NCI-H1417 (cell line): ENCODE data around the gene RB1.
"Not testable (repeated sequence)": the region's sequence is repeated elsewhere in the genome, so short reads cannot be mapped to it uniquely, and the experiment has no call there.

Experiments used
- DNase-seq, 3 experiments: peaks; one replicate each; lab custom pipeline; 2025; lab: John Stamatoyannopoulos, UW

The RB1 gene

DNA sequence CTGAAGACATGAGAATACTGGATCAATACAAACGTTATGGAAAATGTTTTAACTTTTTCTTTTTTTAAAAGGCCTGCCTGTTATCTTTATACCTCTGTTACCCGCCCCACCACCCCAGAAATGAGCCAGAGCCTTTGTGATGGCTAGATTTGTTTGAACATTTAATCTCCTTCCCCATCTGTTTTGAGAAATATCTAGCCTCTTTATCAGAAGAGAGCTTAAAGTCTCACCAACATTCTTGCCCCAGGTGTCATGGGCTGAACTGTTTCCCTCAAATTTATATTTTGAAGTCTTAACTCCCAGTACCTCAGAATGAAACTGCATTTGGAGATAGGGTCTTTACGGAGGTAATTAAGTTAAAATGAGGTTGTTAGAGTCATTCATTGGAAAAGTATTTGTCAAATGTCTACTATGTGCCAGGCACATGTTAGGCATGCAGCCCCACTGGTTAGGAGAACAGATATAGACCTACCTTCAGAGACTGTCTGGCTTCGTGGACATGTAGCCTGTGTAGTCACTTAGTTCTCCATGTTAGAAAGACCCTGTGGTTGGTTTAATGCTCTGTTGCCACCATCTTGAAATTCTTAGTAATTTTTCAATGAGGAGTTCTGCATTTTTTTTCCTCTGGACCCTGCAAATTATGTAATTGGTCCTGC lies 6.3 kb upstream of the RB1 start:
- DNase-seq = no peak

DNA sequence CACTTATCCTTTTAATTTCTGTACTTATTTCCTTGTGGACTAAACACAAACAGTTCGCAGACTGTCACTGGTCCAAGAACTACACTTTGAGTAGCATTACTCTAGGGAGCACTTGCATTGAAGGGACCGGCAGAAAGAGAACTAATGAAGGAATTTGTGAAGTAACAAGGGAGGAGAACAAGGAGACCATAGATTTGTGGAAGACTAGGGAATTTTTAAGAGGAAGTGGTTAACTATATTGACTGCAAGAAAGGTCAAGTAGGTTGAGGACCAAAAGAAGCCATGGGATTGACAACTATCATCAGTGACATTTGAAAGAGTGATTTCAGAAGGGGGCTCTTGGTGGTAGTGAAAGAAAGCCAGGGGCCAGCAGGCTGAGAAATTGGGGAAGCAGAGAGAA lies 4.0 kb upstream of the RB1 start:
- DNase-seq = no peak

DNA sequence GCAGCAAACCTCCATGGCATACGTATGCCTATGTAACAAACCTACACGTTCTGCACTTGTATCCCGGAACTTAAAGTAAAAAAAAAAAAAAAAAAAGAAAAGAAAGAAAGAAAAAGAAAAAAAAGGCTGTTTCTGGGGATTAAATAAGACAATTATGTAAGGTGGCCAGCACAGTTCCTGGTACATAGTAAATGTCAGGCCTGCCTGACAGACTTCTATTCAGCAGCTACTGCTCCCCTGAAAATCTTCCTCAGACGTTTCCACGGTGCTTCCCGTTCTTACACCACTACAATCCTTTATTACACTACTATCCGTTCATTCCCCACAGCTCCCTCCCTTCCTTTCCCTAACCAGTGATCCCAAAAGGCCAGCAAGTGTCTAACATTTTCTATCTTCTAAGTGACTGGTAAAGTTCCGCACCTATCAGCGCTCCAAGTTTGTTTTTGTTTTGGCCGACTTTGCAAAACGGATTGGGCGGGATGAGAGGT lies 636 bp upstream of the RB1 start:
- no peak for DNase-seq

DNA sequence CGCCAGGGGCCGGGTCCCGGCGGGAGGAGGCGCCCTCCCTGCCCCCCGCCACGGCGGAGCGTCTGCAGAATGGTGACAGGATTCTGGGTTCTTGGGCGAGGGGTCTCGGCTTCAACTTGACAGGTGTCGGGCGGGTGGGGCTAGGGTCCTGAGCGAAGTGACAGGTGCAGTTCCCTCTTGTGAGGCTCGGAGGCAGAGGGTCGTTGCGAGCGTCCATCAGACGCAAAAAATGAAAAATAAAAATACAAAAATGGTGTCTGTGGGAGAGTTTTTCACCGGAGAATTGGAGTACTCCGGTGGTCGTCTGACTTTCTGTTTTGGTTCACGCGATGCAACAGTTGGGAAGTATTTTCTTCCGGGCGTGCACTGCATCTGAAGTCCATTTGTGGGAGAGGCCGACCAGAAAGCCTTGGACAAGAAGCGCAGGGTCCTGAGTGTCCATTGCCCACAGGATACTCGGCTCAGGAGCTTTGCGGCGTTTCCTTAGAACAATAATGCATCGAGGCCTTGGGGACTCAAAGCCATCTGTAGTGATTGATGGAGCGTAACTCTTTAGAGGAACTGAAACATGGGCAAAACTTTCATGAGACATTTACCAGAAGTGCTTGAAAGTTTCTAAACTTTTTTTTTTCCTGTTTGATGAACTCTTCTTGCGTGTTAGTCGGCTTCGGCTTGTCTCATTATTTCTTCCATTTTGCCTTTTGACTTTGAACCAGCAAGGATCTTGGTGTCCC lies 759 bp downstream of the RB1 start:
- peak in 2 of 3 experiments; percentile 54 to 55 for DNase-seq

DNA sequence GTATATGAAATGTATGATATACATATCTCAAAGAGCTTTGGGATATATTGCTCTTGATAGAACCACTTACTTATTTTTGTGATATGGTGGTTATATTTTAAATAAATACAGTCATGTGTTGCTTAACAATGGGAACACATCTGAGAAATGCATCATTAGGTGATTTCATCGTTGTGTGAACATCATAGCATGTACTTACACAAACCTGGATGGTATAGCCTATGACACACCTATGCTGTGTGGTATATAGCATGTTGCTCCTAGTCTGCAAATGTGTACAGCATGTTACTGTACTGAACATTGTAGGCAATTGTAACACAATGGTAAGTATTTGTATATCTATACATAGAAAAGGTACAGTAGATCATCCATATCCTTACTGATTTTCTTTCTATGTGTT lies 7.7 kb downstream of the RB1 start:
- DNase-seq = no peak

DNA sequence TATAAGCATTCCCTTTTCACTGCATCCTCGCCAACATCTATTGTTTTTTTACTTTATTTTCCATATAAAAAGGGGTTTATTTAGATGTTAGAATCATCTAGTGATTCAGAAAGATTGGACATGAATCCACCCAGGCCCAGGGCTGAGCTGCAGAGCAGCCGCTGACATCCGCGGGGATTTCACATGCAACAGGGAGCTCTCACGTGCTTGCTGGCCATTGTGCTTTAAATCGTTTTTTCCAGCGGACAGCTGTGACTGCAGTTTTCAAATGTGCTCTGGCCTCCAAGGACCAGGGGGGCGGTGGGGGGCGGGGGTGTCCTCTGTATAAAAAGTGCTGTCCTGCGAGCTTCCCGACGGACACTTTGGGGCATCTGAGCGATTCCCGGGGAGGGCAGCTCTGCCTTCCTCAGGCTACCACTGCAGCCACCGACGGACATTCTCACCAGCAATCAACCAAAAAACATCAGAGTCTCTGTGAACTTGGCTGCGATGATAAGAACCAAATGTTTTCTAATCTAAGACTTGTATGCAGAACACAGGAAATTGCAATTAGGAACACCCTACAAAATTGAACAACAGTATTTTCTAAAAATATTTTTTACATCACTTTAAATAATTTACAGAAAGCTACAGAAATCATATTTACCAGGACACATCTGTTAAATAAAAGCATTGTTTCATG lies 12.6 kb downstream of the RB1 start:
- no peak for DNase-seq

DNA sequence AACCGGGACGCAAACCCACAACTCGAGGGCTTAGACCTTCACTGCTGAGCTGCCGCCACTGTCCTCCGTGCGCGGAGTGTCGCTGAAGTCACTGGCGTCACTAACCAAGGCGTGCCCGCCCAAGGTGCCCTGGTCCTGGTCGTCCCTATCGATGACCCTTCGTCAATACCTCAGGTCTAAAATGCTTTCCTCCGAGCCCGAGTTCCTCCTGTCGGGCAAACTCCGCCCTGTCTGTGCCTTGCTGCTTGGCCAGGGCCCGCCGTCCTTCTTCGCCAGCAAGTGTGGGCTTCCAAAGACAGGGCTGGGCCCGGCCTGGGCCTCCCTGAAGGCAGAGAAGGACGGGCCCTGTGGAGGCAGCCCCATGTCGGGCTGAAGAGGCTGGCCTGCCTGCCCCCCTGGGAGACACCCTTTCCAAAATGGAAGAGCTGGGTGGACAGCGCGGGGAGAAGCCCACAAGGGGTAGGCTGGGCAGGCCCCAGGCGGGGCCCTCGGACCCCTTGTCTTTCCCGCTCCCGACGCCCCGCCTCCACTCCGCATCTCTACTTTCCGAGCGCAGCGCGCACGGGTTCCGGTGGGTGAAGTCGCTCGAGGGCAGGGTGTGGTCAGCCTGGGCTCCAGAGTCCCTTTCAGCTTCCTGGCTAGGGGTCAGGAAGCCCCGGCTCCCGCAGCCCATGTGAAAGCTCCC lies 13.4 kb downstream of the RB1 start:
- DNase-seq = no peak

DNA sequence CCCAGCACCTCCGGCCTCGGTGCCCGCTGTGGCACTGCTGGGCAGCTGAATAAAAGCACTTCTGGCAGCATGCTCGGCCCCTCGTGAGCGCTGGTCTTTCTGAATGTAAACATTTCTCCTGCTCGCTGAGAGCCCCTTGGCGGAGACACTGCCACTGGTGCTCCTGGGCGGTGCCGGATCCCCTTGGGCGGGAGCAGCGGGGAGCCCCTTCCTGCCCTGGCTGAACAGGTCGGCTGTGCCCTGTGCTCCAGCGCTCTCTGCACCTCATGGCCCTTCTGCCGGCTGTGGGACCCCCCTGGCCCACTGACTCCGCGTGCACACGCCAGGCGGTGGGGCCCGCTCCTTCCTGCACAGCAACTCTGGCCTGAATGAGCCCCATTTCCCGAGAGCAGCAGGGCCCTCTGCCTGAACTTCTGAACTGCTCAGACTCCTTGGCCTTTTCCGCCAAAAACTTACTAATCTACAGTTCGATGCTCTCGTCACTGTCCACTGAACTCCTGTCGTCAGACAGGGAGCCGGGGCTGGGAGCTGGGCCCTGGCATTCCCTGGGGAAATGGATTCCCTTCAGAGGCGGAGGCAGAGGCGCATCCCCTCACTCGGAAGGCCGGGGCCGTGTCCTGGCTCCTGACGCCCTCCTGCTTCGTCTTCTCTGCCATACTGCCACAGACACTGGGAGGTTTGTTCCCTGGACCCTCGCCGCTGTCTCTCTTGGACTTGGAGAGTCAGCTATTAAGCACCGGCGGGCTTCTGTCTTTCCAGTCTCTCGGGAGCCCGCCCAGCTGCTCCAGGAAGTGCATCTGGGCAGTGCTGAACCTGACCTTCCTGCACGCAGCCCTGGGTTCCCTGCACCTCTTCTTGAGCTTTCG lies 14.2 kb downstream of the RB1 start:
- DNase-seq = no peak

DNA sequence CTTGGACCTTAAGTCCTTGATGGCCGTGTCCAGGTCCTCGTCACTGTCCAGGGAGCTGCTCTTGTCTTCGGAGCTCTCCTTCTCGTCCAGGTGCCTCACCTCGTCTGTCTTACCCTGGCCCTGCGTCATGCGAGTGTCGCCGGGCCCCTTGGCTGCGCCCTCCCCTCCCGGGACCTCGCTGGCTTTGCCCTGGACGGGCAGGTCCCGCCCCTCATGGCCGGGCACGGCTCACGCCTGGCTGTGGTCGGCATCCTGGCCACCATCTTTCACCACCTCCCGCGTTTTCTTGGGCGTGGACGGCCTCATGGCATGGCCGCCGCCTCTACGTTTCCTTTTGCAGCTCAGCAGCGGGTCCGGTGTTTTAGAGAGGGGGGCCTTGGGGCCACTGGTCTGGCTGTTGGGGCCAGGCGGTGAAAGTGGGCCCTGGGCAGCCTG lies 14.8 kb downstream of the RB1 start:
- no peak for DNase-seq

DNA sequence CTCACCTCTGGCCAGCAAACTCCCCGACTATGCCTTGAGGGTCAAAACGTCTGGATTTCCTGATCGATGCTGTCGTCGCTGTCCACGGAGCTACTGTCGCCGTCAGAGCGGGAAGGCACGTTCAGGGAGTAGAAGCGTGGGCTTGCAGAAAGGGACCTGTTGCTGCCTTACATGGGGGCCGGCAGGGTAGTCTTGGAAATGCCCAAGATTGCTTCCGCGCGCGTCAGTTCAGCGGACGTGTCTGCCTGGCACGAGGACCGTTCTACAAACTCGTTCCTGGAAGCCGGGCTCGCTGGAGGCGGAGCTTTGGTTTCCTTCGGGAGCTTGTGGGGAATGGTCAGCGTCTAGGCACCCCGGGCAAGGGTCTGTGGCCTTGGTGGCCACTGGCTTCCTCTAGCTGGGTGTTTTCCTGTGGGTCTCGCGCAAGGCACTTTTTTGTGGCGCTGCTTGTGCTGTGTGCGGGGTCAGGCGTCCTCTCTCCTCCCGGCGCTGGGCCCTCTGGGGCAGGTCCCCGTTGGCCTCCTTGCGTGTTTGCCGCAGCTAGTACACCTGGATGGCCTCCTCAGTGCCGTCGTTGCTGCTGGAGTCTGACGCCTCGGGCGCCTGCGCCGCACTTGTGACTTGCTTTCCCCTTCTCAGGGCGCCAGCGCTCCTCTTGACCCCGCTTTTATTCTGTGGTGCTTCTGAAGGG lies 15.4 kb downstream of the RB1 start:
- DNase-seq = no peak

DNA sequence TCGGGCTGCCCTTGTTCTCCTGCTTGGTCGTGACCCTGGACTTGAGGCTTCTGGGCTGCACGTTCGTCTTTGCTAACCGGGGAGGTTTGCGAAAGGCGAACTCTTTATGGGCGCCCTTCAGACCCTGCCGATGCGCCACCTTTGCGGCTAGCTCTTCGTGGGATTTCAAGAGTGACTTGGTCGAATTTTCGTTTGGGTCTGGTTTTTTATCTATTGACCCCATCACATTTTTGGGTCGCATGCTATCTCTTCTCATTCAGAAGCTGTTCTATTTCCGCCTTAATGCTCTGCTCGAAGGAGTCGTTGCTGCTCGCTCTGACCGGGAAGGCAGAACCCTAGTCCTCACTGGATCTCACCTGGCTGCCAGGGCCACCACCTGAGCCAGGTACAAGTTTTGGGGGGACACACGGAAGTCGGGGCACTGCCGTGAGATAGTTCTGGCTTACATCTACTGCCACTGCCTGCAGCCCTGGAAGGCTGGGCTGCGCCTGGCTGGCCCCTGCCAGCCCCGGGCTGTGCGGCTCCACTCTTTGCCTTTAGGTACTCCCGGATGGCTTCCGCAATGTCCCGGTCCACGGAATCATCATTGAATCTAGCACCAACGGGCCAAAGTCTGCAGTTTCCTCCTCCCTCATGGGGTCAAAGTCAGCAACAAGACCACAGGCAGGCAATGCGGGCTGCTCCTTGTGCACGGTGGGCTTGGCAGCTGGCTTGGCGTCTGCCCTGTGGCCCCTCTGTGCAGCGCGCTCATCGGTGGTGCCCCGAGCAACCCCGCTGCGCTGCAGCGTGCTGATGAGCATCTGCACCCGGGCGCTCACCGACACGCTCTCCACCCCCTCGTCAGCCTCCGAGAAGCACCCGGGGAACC lies 16.2 kb downstream of the RB1 start:
- no peak for DNase-seq

DNA sequence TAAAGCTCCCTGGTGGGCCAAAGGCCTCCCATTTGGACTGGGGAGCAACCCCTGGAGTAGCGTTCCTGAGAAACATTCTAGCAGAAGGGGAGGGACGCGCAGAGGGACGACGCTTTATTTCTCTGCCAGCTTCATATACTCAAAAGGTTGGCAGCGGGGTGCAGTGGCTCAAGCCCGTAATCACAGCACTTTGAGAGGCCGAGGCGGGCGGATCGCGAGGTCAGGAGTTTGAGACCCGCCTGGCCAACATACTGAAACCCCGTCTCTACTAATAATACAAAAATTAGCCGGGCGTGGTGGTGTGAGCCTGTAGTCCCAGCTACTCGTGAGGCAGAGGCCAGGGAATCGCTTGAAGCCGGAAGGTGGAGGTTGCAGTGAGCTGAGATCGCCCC lies 16.8 kb downstream of the RB1 start:
- DNase-seq = no peak

DNA sequence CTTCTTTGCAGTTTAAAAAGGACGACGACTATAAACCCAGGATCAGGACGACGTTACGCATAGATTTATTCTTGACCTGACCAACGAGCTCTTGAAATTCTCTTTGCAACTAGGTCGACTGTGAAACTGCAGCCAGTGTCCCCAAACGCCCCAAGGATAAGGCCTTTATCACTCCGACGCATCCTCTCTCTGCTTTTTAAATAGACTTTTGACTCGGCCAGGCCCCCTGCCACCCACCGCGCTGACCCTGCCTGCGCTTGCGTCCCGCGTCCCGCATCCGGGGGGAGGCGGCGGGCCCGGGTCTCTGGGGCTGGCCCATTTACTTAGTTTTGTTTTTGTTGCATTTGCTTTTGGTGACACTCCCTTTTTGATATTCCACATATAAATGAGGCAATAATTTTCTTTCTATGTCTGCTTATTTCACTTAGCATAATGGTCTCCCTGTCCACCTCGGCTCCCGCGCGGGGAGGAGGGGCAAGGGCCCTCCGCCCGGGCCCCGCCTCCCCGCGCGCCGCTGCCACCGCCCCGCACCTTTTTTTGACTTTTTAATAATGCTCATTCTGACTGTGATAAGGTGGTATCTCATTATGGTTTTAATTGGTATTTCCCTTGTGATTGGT lies 17.4 kb downstream of the RB1 start:
- no peak for DNase-seq

DNA sequence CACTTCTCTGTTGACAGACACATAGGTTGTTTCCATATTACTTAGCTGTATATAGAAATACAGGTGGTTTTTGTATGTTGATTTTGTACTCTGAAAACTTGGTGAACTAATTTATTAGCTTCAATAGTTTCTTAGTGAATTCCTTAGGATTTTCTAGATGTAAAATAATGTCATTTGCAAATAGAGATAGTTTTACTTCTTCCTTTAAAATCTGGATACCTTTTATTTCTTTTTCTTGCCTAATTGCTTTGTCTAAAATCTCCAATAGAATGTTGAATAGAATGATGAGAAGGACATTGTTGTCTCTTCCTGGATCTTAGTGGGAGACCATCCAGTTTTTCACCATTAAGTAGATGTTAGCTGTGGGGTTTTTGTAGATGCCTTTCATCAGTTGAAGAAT lies 18.7 kb downstream of the RB1 start:
- DNase-seq = no peak

DNA sequence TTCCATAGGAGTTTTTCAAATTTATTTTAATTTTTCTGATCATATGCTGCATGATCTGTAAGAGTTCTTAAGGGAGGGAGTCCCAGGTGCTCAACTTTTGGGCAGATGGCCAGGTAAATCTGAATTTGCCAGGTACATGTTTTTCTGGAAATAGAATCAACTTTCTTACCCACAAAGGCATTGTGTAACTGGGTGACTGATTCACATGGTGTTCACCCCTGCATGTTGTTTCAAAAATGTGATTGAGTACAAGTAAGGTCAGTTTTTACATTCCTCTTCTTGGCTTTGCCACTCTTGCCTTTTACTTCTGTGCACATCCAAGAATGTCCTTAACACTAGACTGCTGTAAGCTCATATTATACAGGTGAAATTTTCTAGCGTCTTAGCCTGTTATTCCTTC lies 30.4 kb downstream of the RB1 start:
- no peak for DNase-seq

DNA sequence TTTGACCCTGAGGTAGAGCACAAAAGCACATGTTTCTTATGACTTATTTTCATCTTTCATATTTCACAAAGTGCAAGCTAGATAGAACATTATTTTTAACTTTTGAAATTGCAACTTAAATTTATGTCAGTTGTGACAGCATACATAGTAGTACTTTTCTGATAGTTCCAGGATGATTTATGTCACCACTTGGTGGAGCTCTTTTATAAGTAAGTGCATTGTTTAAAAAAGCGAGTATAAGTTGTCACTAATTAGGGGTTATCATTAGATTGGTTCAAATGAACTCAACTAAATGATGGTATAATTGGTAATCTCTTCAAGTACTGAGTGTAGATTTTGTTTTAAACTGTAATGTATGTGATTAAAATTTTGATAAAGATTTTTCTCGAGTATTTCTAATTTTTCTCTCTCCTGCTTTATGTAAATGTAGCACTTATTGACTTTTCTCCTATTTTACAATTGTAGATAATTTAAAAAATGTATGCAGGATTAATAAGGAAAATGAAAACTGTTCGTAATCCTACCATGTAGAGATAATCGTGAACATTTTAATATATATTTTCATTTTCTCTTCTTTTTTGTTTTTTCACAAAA lies 31.1 kb downstream of the RB1 start:
- DNase-seq = peak; percentile 4 to 55 (median 33)

DNA sequence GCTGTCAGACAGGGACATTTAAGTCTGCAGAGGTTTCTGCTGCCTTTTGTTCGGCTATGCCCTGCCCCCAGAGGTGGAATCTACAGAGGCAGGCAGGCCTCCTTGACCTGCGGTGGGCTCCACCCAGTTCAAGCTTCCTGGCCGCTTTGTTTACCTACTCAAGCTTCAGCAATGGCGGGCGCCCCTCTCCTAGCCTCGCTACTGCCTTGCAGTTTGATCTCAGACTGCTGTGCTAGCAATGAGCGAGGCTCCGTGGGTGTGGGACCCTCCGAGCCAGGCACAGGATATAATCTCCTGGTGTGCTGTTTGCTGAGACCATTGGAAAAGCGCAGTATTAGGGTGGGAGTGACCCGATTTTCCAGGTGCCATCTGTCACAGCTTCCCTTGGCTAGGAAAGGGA lies 35.6 kb downstream of the RB1 start:
- not testable (repeated sequence) for DNase-seq

DNA sequence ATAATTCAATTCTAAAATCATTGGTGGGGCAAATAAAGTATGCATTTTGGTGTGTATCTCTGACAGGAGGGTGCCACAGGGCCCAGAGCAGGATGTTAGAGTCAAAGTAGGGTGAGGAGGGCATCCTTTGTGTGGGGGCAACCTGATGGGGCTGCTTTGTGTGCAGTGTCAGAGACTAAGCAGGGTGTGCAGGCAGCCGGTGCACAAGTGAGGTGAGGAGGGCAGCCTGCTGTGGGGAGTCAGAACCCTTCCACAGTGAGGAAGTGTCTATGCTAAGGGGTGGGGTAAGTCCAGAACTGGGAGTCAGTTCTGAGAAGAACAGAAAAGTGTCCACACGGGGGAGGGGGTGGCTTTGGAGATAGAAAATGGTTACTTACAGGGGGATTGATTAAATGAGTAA lies 40.7 kb downstream of the RB1 start:
- no peak for DNase-seq

DNA sequence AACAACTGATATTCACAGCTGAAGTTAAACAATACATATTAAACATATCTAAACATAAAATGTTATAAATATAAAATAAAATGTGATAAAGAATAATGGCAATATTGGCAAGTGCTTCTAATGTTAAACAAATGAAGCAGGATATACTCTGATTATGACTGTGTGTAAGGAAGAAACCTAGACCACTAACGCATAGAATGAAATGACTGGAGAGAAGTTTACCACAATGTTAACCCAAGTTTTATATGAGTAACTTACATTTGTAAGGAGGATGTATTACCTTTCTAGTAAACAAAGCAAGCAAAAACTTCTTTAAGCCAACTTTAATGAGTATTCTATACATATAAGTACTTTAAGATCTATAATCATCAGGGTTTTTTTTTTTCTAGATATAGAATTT lies 43.0 kb downstream of the RB1 start:
- DNase-seq = no peak
